B cell (primary cell): ENCODE results near the gene HSH2D. TPM values are rescaled to one million over a fixed set of nuclear protein-coding genes. Genes with fewer than 3 reads are reported as not detected.

ENCODE experiments used
- ATAC-seq: fragments of 200-7000 bp; cut with Tn5 transposase; one replicate; pipeline ENCODE4 v1.10.0; 2021; ENCODE audit warnings: low read depth, mild to moderate bottlenecking, moderate number of reproducible peaks, moderate library complexity
- CTCF ChIA-PET: fragments of 350-600 bp; sonication (Branson Sonifier 250); formaldehyde crosslinking; loops from one replicate; lab custom pipeline; 2021; ENCODE audit warnings: antibody characterized with exemption, inconsistent platforms; lab: Charles Lee
- POLR2A ChIA-PET: fragments of 350-600 bp; sonication (Branson Sonifier 250); formaldehyde crosslinking; loops from one replicate; lab custom pipeline; 2021; ENCODE audit warnings: antibody characterized with exemption; lab: Charles Lee
- DNase-seq: peaks from one replicate; pipeline ENCODE4 v3.0.0; 2013
- H2AFZ ChIP-seq: 2 replicates; pipeline ENCODE4 v1.6.1; 2012; ENCODE audit warnings: mild to moderate bottlenecking, low read depth, low read length; ENCODE audit not compliant: insufficient read depth, poor library complexity, severe bottlenecking
- H3K27ac ChIP-seq, 2 donors: 1 replicate in 1 of 2; 2 replicates in 1 of 2; pipeline ENCODE4 v1.5.1; 2012 to 2013; ENCODE audit warnings: low read length in 2 of 2, mild to moderate bottlenecking in 2 of 2, moderate library complexity in 1 of 2
- H3K27me3 ChIP-seq, 4 experiments: fragments of 200-600 bp in 1 of 4; sonication (generic) in 1 of 4; replicated peaks in 1 of 4; 1 replicate in 2 of 4; 2 replicates in 2 of 4; pipeline versions ENCODE4 v1.6.1 to v1.7.0; 2013 to 2016; ENCODE audit warnings: low read length in 3 of 4, mild to moderate bottlenecking in 2 of 4, mixed read lengths in 1 of 4, moderate library complexity in 1 of 4; ENCODE audit not compliant: insufficient read depth in 4 of 4, control insufficient read depth in 3 of 4; ENCODE audit errors: control extremely low read depth in 1 of 4
- H3K36me3 ChIP-seq, 2 experiments: replicated peaks in 1 of 2; 1 replicate in 1 of 2; 2 replicates in 1 of 2; pipeline versions ENCODE4 v1.6.1 to v1.7.1; 2013; ENCODE audit warnings: low read length in 1 of 2; ENCODE audit not compliant: insufficient read depth in 2 of 2, control insufficient read depth in 1 of 2; ENCODE audit errors: control extremely low read depth in 1 of 2, extremely low read depth in 1 of 2
- H3K4me1 ChIP-seq, 2 donors: fragments of 200-600 bp in 1 of 2; sonication (generic) in 1 of 2; 1 replicate in 1 of 2; 2 replicates in 1 of 2; pipeline versions ENCODE4 v1.5.1 to v1.6.1; 2013 to 2017; ENCODE audit warnings: low read length in 2 of 2; ENCODE audit not compliant: control insufficient read depth in 2 of 2, insufficient read depth in 2 of 2
- H3K4me2 ChIP-seq: replicated peaks from 2 replicates; pipeline ENCODE3; 2012; ENCODE audit warnings: mild to moderate bottlenecking, low read depth, low read length; ENCODE audit not compliant: poor library complexity, severe bottlenecking
- H3K4me3 ChIP-seq, 5 experiments: fragments of 200-600 bp in 1 of 5; sonication (generic) in 1 of 5; 1 replicate in 3 of 5; 2 replicates in 2 of 5; pipeline versions ENCODE4 v1.5.1 to v1.7.0; 2011 to 2016; ENCODE audit warnings: low read length in 4 of 5, mild to moderate bottlenecking in 4 of 5, low read depth in 2 of 5, control low read depth in 1 of 5, moderate library complexity in 1 of 5; ENCODE audit not compliant: insufficient read depth in 1 of 5; ENCODE audit errors: control extremely low read depth in 1 of 5, extremely low read depth in 1 of 5
- H3K79me2 ChIP-seq: fragments of 200-600 bp; sonication (generic); one replicate; pipeline ENCODE4 v1.6.0; 2016; ENCODE audit warnings: low read length; ENCODE audit not compliant: control insufficient read depth, insufficient read depth
- H3K9ac ChIP-seq: fragments of 200-600 bp; sonication (generic); 2 replicates; pipeline ENCODE4 v1.6.1; 2017; ENCODE audit warnings: mild to moderate bottlenecking, low read length, moderate library complexity
- H3K9me3 ChIP-seq, 3 donors: one replicate each; pipeline versions ENCODE4 v1.6.1 to v1.7.1; 2013; ENCODE audit warnings: low read length in 2 of 3; ENCODE audit not compliant: control insufficient read depth in 2 of 3, insufficient read depth in 1 of 3; ENCODE audit errors: control extremely low read depth in 1 of 3
- H4K20me1 ChIP-seq: 2 replicates; pipeline ENCODE4 v1.6.0; 2012; ENCODE audit warnings: mild to moderate bottlenecking, low read length; ENCODE audit not compliant: insufficient read depth, control insufficient read depth, poor library complexity, severe bottlenecking
- H3K27ac Mint-ChIP-seq: one replicate; pipeline ENCODE4 v1.8.0; 2021; ENCODE audit warnings: mixed read lengths
- H3K27me3 Mint-ChIP-seq: one replicate; pipeline ENCODE4 v1.8.0; 2021; ENCODE audit warnings: mixed read lengths
- H3K4me1 Mint-ChIP-seq: one replicate; pipeline ENCODE4 v1.8.0; 2021; ENCODE audit warnings: mixed read lengths
- H3K4me3 Mint-ChIP-seq: one replicate; pipeline ENCODE4 v1.8.0; 2021; ENCODE audit warnings: mixed read lengths
- H3K9me3 Mint-ChIP-seq: one replicate; pipeline ENCODE4 v1.8.0; 2022; ENCODE audit warnings: mixed read lengths; ENCODE audit not compliant: insufficient read depth
- EZH2 ChIP-seq: IDR thresholded peaks from 2 replicates; pipeline ENCODE4 v1.6.1; 2012; ENCODE audit warnings: borderline replicate concordance, low read depth, mild to moderate bottlenecking, moderate library complexity, low read length; ENCODE audit not compliant: insufficient read depth, poor library complexity, severe bottlenecking
- WGBS: methylation state at CpG from one replicate; pipeline ENCODE4 v1.1.5; 2013; ENCODE audit warnings: missing lambda C conversion rate; ENCODE audit not compliant: insufficient coverage; 5-methylcytosine and 5-hydroxymethylcytosine counted together
- intact Hi-C: fragments of 100-400 bp; cut with micrococcal nuclease; formaldehyde crosslinking; loops from one replicate; pipeline ENCODE4 v1.10.0; 2022
- polyA plus RNA-seq: library from polyadenylated mRNA; depleted of rRNA; stranded (reverse); fragments of >200 nt; gene quantifications from 2 replicates; pipeline ENCODE4 v1.2.3, GENCODE V29; 2012
- total RNA-seq, 2 donors: library from RNA; stranded (reverse); fragments of 120-200 nt in 1 of 2; gene quantifications; 1 replicate in 1 of 2; 2 replicates in 1 of 2; pipeline versions ENCODE4 v1.2.3 to v1.2.4, GENCODE V29; 2013 to 2022
- TF ChIP-seq, protein P1 (sequence below): fragments of 200-600 bp; IDR thresholded peaks from one replicate; pipeline ENCODE4 v1.8.0; 2022; ENCODE audit warnings: antibody characterized with exemption, mild to moderate bottlenecking

HSH2D gene
- total and polyA plus RNA-seq, 2 donors (not counting 1 experiment from before 2014, with no cell fraction given) = 259 to 299 TPM

DNA sequence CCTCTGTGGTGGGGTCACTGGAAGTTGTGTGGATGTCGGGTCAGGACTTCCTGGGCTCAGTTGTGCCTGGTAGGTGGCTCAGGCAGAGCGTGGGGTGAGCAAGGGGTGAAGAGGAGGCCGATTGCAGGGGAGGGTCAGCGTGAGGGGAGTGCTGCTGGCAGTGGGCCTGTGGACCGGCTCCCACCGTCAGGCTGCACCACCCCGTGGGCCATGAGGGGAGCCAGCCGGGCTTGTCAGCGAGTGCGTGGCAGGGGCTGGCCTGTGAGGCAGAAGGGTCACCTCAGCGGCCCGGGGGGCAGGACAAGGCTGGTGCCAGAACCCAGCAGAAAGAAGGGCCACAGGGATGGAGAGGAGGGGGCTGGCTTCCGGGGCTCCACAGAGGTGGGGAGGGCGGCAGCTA lies 18.5 kb upstream of the HSH2D start:
- H3K4me3 Mint-ChIP-seq = no peak overlapping the region
- no peak overlapping the region for H3K4me3 ChIP-seq
- peaks cover 61% of the 10 kb centered on the region for H4K20me1 ChIP-seq
- H2AFZ ChIP-seq = no peak overlapping the region
- H3K79me2 ChIP-seq = peaks cover 87% of the 10 kb centered on the region
- DNase-seq (no peak), ATAC-seq (no peak)
- H3K27me3 ChIP-seq = no peaks in the 10 kb centered on the region
- H3K4me1 ChIP-seq = peaks cover 12 to 16% of the 10 kb centered on the region in 2 donors
- H3K4me2 ChIP-seq = no peak overlapping the region
- H3K9ac ChIP-seq = no peak overlapping the region
- no peak for TF ChIP-seq EZH2
- TF ChIP-seq, protein P1, sequence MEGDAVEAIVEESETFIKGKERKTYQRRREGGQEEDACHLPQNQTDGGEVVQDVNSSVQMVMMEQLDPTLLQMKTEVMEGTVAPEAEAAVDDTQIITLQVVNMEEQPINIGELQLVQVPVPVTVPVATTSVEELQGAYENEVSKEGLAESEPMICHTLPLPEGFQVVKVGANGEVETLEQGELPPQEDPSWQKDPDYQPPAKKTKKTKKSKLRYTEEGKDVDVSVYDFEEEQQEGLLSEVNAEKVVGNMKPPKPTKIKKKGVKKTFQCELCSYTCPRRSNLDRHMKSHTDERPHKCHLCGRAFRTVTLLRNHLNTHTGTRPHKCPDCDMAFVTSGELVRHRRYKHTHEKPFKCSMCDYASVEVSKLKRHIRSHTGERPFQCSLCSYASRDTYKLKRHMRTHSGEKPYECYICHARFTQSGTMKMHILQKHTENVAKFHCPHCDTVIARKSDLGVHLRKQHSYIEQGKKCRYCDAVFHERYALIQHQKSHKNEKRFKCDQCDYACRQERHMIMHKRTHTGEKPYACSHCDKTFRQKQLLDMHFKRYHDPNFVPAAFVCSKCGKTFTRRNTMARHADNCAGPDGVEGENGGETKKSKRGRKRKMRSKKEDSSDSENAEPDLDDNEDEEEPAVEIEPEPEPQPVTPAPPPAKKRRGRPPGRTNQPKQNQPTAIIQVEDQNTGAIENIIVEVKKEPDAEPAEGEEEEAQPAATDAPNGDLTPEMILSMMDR = no peak
- 98% methylated on average over 14 of the region's 14 CpGs for WGBS
- ChIA-PET POLR2A (no interaction called here), CTCF (no interaction called here)
- H3K27ac Mint-ChIP-seq = no peak overlapping the region
- H3K27ac ChIP-seq = no peak overlapping the region
- H3K9me3 Mint-ChIP-seq = no peaks in the 10 kb centered on the region
- intact Hi-C loops = no loop called here
- no peaks in the 10 kb centered on the region for H3K9me3 ChIP-seq
- peaks cover 0 to 94% of the 10 kb centered on the region in 2 experiments for H3K36me3 ChIP-seq
- H3K4me1 Mint-ChIP-seq = peaks cover 12% of the 10 kb centered on the region
- H3K27me3 Mint-ChIP-seq = no peaks in the 10 kb centered on the region

DNA sequence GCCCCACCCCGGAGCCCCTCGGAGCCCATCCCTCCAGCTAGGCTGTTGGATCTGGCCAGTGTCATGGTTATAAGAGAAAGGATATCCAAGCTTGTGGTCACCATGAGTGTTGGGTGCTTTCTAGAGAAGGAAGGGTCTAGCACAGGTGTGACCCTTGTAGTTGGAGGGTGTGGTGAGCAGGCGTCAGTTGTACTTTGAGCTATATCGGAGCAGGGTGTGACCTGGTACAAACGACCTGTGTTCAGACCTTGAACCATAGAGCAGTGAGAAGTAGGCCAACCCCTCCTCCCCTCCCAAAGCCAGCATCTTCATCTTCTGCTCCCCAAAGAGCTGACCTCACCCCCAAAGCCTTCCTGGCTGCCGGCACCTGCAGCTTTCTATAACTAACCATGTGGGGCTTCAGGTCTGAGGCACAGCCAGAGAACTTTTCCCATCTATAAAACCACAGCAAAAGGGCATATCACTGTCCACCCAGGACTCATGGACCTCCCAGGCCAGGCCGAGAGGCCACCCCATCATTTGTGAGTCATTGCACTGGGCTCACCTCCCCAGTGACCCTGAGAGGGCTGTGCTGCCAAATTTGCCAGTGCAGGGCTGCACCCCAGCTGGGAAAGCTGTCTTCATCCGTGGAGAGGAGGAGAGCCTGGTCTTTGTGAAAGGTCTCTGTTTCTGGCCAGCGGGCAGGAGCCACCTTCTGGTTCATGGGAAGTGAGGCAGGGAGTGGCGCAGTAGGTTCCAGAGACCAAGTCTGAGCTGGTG lies 17.6 kb upstream of the HSH2D start:
- no peak overlapping the region for H3K4me3 ChIP-seq
- no peak overlapping the region for H2AFZ ChIP-seq
- peaks cover 81% of the 10 kb centered on the region for H3K79me2 ChIP-seq
- no peak overlapping the region for H3K27ac Mint-ChIP-seq
- TF ChIP-seq, protein P1 = no peak
- no peak for TF ChIP-seq EZH2
- CTCF ChIA-PET = interaction anchor here (0.6 to 1.5 kb wide), 2 partner anchors 15 to 48 kb away, joined by 3 read pairs; no protein-coding TSS in a partner anchor
- no peaks in the 10 kb centered on the region for H3K9me3 ChIP-seq
- WGBS = 90% methylated on average over 10 of the region's 10 CpGs
- peaks cover 0 to 100% of the 10 kb centered on the region in 2 experiments for H3K36me3 ChIP-seq
- peaks cover 11% of the 10 kb centered on the region for H3K4me1 Mint-ChIP-seq
- no peaks in the 10 kb centered on the region for H3K9me3 Mint-ChIP-seq
- POLR2A ChIA-PET = interaction anchor here (0.7 kb wide), 2 partner anchors 15 to 111 kb away, joined by 3 to 4 read pairs; no protein-coding TSS in a partner anchor
- peaks cover 3 to 6% of the 10 kb centered on the region in 2 donors for H3K4me1 ChIP-seq
- H3K27me3 ChIP-seq = no peaks in the 10 kb centered on the region
- no peak for DNase-seq
- no peak overlapping the region for H3K4me2 ChIP-seq
- no peak overlapping the region for H3K9ac ChIP-seq
- H3K4me3 Mint-ChIP-seq = no peak overlapping the region
- no peak for ATAC-seq
- no peak overlapping the region for H3K27ac ChIP-seq
- no peaks in the 10 kb centered on the region for H3K27me3 Mint-ChIP-seq
- intact Hi-C loops = no loop called here
- H4K20me1 ChIP-seq = peaks cover 61% of the 10 kb centered on the region
